NOMO-1 (cell line): ENCODE results near the gene SARM1.
"Not testable (repeated sequence)": the region's sequence is repeated elsewhere in the genome, so short reads cannot be mapped to it uniquely, and the experiment has no call there.

Source experiments
- DNase-seq, 2 experiments: peaks; one replicate each; lab custom pipeline; 2025; ENCODE audit not compliant: unreplicated experiment in 2 of 2; lab: John Stamatoyannopoulos, UW

SARM1 gene

DNA sequence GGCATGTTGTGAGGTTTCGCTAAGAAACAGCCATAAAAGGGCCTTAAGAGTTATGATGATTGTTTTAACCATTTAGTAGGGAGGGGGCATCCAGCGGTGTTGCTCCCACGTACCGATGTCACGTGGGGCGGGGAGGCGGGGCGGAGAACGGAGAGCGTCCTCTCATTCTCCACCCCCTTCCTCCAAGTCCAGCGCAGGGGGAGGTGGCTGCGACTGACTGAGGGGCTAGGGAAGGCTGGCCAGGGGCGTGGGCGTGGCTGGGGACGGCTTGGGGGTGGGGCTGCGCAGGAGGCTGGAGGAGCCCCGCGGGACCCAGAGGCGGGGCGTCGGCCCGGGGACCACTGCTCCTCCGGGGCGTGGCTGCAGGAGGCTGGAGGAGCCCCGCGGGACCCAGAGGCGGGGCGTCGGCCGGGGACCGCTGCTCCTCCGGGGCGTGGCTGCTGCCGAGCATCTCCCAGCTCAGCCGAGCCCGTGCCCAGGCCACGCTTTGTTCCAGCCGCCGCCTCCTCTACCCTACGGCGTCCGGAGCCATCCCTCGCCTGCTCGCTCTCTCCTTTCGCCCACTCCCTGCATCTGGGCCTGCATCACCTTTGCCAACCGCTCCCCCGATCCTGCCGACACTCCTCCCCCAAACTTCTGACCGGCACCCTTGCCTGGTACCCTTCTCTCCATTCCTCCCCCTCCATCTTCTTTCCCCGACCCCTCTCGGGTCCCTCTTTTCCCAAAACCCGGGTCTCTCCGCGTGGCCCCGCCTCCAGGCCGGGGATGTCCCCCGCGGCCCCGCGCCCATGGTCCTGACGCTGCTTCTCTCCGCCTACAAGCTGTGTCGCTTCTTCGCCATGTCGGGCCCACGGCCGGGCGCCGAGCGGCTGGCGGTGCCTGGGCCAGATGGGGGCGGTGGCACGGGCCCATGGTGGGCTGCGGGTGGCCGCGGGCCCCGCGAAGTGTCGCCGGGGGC is at the start of gene SARM1:
TSS of gene SARM1 (plus strand) at position 450 of the 958 bp plus-strand sequence. CDS start at position 789, 339 bp downstream.
- peak in 1 of 2 experiments; percentile 12 for DNase-seq

DNA sequence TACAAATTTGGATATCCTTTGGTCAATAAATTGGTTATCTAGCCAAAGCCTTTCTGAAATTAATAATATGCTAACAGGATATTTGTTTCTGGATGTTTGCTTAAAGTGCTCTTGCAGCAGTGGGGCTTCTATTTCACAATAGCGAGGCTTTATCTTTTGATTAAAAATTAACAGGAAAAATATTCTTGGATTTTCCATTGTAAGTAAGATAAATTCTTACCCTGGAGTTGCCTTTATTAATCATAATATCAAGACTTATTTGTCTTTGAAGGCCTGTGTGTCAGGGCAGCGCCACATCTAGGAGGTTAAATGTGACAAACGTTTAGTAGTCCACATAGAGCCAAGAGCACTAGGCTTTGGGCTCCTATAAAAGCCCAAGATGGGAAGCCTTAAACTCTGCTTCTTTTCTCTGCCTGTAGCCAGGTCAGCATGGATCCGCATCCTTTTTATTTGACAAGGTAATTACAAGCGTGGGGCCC is 47.2 kb upstream of the SARM1 start:
- DNase-seq: no peak

DNA sequence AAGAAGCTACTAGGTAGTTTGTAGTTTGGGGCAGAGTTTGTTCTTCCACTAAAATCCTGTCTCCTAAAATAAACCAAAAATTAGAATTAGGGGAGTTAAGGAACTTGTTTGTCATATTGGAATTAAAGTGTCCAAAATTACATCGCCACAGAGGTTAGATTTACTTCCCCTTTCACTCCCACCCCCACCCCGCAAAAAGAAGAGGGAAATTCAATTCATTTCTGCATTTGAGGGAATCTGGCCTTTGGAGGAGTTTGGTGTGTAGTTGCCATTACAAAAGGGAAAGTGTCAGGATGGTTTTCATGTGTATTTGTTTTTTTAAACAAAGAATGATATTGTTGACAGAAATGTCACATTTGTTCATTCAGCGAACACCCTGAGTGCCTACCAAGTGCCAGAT is 46.7 kb upstream of the SARM1 start:
- peak; percentile 13 to 23 for DNase-seq

DNA sequence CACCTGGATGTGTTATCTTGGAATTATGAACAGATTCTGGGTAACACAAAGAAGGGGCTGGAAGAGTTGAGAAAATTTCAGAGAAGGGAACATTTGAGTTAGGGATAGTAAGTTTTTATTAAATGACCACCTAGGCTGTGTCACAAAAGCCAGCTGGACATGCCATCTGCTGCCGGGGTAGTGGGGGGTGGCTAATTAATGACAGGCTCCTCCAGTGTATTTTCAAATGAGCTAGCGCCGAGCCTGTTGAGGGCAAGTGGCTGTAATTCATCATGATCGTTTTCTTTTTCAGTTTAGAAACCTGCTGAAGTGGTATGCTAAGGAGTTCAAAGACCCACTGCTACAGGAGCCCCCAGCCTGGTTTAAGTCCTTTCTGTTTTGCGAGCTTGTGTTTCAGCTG is 46.3 kb upstream of the SARM1 start:
- no peak for DNase-seq

DNA sequence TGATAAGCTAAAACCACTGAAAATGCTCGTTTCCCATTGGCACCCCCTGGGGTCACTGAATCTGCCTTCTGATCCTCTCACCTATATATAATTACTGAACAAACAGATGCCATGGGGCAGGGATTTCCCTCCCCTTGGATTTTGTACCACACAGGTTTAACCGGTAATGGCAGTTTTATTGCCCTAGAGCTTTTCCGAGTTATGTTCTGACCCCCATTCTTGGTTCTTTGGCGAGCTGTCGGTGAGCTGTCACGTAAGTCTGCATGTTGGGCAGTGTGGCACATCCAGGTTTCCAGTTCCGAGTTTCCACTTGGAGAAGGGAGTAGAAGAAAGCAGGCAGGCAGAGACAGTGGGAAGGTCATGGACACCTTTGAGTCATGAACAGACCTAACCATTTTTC is 45.4 kb upstream of the SARM1 start:
- no peak for DNase-seq

DNA sequence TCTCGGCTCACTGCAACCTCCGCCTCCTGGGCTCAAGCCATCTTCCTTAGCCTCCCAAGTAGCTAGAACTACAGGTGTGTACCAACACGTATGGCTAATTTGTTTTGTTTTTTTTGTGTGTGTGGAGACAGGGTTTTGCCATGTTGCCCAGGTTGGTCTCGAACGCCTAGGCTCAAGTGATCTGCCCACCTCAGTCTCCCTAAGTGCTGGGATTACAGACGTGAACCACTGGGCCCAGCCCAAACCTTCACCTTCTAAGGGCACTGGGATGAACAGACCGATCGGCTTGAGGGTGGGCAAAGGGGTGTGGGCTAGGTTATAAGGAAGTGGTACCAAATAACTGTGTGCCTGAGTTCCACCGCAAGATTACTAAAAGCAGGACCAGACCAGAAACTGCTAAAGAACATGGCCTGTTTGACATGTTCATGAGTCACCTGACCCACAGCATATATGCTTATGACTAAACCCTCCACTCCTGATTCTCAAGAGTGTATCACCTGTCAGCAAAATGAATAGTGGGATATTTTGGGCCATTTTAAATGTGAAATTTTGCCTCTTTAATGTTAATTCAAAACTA is 44.4 kb upstream of the SARM1 start:
- DNase-seq: no peak

DNA sequence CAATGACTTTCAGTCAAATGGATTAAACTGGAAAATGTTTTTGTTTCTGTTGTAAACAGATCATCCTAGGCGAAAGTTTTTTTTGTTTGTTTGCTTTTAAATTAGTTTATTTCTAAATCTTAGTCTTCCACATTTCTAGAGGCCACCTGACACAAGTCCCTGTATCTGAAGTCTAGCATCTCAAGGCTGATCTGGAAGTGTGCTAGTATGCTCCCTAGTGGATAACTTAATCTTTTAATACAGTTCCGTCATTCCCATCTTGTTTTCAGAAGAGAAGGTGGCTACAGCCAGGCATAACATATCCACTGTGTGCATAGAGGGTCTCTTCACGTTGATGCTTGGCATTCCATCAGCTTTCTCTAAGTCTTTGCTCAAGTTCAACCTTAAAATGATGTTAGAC is 43.8 kb upstream of the SARM1 start:
- no peak for DNase-seq

DNA sequence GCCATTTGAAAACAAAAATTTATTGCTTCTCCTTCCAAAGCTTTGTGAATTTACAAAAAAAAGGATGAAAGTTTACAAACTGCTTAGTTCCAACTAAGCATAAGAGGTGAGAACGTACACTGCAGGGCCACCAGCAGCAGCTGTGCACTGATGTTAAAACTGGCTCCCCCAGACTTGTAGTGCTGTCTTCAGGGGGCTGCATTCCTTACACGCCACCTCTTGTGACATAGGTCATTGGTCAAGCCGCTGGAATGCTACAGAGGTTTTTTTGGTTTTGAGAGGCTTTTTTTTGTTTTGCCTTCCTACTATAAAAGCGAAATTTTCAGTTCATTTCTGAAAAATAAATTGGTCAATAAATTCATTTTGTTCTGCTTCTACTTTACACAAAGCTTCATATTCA is 43.2 kb upstream of the SARM1 start:
- DNase-seq: no peak

DNA sequence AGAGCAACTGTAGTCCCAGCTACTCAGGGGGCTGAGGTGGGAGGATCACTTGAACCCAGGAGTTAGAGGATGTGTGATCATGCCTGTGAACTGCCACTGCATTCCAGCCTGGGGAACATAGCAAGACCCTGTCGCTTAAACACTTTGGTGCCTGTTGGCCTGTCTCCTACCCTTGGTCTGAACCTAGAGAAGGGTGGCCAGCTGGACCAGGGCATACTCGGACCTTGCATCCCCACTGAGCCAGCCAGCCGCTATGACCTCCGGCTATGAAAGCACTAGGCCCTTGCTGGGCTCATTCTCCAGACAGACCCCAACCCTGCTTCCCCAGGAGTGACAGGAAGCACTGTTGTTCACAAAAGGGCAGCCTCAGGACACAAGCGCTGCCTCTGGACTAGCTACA is 40.8 kb upstream of the SARM1 start:
- no peak for DNase-seq

DNA sequence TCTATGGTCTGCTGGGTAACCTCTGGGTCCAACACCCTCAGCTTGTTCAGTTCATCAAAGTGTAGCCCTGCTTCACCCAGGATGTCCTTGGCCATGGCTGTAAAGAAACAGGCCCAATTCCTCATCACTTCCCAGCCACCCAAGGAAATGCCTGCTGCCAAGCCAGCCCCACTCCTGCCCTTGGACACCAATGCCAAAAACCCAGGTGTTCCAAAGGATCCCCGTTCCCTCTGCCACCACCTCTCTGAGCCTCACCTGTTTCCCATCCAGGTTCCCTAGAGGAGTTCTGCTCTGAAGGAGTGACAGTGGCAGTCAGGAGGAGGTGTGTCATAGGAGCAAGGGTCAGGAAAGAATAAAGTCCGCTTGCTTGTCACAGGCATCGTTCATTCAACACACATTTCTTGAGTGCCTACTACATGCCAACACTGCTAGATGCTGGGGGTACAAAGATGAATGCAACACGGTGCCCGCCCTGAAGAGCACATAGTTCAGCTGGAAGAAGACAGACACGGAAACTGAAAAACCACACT is 39.5 kb upstream of the SARM1 start:
- no peak for DNase-seq

DNA sequence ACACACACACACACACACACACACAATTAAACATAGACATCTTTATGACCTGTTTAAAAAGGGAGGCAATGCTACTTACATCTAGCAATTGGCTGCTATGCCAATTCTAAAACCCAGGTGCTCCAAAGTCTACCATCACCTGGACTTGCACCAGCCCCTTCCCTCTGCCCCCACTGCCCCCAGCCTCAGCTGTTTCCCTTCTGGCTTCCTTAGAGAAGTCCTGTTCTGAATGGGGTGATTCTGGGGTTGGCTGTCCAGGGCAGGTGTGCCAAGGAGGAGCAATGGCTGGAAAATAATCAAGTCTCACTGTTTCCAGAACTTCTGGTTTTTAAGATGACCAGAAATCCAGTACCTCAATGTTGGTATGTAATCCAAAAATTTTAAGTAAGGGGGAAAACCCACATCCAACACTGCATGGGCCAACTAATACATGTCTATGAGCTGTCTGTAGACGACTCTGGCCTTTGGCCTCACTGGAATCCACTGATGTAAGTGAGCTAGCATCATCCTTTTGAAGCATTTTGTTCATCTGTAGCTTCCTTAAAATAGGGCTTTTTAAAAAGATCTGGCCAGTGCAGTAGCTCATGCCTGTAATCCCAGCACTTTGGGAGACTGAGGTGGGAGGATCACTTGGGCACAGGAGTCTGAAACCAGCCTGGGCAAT is 38.3 kb upstream of the SARM1 start:
- DNase-seq: no peak

DNA sequence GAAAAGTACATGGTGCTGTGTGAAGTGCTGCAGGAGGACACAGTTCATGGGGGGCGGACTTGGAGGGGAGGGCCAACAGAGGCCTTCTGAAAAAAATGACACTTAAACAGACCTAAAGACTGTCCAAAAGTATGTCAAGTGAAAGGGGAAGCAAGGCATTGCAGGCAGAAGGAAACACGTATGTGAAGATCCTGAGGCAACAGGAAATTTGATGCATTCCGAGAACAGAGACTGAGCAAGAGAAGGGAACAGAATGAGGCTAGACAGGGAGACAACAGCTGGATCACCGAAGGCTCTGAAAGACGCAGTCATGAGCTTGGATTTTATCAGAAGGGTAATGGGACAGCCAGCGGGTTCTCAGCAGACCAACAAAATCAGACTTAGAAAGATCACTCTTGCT is 37.3 kb upstream of the SARM1 start:
- DNase-seq: peak in 1 of 2 experiments; percentile 68

DNA sequence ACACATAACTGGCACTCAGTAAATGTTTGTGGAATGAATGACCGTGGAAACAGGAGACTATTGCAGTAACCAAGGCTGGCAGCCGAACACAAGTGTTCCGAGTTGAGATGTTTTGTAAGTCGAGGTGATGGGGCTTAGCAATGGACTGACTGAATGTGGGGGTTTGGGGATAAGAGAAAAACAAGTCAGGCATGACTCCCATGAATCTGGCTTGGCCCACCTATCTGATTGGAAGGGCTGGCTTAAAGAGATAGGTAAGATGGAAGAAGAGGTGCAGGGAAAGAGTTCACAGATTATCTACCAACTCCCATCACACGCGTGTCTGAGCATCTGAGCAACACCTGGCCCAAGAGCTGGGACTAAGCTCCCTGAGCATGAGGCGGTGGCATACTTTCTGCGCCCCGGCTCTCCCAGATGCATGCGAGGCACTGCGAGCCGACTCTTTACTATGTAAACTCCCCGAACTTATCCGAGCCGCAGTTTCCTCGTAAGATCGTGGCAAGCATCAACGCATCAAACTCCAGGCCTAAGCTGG is 36.8 kb upstream of the SARM1 start:
- peak in 1 of 2 experiments; percentile 15 for DNase-seq

DNA sequence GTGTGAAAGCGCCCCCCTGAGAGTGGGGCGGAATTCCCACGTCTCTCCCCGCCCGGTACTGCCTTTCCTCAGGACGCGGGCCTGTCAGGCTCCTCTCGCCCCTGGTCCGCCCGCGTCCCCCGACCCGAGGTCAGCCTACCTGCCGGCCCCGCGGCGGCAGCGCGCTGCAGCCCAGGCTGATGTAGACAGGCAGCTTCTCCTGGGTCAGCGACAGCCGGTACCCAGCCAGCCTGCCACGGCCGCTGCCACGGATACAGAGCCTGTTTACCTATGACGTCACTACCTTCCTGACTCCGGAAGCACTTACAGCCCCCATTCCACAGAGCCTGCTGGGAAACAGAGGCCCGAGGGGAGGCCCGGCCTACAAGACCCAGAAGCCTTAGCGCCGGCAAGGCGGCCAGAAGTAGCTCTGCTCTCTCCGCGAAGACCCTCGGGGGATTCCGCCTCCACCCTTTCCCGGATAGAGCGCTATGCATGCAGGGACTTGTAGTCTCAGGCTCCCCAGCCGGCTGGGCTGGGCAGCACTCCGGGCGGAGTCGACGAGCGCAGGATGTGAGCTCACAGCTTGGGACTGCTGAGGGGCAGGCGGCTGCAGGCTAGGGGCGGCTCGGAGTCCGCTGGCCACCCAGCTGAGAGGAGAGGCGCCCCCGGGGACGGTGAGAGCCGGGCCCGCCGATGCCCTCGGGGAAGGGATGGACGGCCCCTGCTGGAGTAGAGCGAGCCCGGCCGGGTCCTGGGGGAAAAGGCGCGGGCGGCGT is 36.1 kb upstream of the SARM1 start, which contains the start of the genes IFT20 and TNFAIP1:
TSS of gene IFT20 (minus strand) at position 272 of the 758 bp plus-strand sequence. CDS start 3,487 bp downstream, outside the sequence.
TSS of gene TNFAIP1 (plus strand) at position 561 of the 758 bp plus-strand sequence. CDS start 3,761 bp downstream, outside the sequence.
- peak; percentile 99 for DNase-seq

DNA sequence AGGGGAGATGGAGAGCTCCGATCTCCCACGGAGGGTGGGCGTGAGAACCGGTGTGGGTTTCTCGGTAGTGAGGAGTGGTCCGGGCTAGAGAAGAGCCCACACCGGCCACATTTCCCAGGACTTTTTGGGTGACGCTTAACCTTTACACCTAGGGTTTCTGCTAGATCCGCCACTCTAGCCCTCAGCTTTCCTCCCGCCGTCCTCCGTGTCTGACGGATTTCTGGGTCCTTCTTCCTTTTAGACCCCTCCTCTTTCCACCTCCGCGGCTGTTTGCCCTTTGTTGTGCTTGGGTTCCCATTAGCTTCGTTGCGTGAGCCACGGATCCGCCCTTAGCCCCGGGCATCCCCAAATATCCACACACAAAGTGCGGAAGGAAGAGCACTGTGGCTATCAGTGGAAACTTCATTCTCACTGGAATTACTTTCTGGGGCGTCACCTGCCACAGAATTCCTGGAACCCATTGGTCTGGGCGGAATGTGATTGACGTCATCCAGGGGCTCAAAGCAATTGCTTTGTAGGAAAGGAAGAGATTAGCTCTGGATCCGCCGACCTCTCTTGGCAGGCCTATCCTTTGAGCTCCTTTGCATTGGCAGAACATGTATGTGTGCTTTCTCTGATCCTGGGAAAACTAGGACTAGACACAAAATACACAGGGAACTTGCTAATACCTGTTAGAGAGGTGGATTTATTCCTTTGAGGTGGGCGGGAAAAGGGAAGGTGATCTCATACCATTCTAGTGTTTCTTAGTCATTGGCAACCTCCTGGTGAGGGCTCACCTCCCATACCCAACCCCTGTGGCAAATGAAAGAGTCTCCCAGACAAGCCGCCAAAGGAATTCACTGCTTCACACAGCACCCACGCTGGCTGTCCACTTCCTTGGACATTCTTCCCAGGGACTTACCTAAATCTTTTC is 35.3 kb upstream of the SARM1 start:
- DNase-seq: no peak

DNA sequence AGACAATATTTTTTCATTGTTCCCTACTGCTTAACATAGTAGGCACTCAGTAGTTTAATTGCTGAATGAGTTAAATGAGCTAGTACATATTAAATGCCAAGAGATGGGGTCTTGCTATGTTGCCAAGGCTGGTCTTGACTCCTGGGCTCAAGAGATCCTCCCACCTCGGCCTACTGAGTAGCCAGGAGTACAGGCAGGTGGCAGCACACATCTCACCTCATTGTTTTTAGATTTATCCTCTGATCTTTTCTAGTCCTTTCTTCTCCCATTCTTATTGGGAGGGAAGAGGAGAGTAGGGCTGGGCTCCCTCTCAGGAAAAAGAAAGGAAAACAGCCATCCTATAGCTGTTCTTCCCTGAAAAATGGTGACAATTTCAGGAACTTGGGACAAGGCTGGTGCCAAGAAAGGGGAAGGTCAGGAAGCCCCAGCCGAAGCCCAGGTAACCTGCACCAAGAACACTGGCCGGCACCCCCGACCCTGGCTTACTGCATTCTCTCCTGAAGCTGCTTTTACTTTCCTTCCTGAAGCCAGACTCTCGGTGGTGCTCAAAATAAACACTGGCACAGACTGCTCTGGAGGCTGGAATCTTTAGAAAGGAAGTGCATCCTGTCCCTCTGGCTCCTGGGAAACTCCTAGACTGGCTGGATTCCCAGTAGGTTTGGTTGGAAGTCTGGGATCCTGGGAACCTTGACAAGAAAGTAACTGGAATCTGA is 33.3 kb upstream of the SARM1 start:
- no peak for DNase-seq

DNA sequence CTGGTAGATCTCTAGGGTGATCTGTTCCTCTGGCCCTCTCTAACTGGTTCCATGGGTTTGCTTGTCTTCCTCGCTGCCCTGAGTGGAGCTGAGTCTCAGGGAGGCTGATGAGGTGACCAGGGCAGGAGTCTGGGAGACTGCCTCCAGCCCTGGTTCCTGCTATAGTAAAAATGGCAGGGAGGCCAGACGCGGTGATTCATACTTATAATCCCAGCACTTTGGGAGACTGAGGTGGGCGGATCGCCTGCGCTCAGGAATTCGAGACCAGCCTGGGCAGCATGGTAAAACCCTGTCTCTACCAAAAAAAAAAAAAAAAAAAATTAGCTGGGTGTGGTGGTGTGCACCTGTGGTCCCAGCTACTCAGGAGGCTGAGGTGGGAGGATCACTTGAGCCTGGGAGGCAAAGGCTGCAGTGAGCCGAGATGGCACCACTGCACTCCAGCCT is 32.7 kb upstream of the SARM1 start:
- not testable (repeated sequence) for DNase-seq

DNA sequence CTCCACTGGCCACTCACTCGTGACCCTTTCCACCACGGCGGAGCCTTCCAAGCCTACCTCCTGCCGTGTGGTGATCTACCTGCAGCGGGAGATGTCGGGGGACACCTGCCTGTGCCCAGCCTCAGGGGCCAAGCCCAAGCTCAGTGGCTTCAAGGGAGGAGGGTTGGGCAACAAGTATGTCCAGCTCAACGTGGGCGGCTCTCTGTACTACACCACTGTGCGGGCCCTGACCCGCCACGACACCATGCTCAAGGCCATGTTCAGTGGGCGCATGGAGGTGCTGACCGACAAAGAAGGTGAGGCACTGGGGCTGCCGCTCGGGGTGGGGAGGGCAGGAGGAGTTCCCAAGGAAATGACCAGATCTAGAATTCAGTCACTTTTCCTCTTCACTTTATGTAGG is 32.1 kb upstream of the SARM1 start:
- DNase-seq: no peak
